GM20431 (cell line): ENCODE data around the gene POLN.

Experiments
- in situ Hi-C: fragments of 300-500 bp; cut with MseI, MboI; formaldehyde crosslinking; loops from one replicate; pipeline ENCODE4 v1.15.0; 2020; ENCODE audit warnings: low sequenced_read_pairs; ENCODE audit not compliant: unreplicated experiment

Gene POLN

DNA sequence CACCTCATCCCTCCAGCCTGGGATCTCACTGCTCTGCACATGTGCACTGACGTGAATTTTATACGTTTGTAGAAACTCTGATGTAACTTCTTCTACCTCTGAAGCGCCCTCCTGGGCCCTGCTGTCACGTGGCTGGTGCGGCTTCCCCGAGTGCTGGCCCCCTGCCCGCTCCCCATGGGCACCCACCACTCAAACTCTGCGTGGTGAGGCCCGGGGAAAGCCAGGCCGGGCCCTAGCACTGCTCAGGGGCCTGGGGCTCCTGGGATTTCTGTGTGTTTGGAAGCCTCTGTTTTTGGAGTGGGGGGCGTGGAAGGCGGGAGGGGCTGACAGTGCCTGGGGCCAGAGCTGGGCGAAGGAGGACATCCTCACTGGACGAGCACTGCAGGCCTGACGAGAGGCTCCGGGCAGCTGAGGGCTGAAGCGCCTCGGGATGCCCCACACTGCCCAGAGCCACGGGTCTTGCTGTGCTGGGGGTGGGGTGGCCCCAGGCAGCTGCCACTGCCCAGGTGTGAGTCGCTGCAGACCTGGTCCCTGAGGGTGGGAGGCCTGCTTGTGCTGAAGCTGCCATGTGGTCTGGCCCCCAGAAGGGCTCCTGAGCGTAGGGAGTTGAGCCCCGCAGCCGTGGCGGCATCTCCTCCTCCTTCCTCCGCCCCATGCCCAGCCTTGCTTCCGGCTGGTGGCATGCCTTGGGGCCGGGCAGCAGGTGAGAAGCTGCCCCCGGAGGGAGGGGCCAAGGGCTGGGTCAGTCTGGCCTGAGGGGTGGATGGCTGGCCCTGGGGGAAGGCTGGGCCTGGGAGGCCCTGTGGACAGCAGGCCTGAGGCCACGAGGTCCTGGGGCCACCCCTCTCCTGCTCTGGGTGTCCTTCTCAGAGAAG is 175.1 kb downstream of the POLN start:
- in situ Hi-C loops = no loop called here

GRCh38 chr4:2066011-2066551 is 175.8 kb downstream of the POLN start:
- in situ Hi-C loops = no loop called here

DNA sequence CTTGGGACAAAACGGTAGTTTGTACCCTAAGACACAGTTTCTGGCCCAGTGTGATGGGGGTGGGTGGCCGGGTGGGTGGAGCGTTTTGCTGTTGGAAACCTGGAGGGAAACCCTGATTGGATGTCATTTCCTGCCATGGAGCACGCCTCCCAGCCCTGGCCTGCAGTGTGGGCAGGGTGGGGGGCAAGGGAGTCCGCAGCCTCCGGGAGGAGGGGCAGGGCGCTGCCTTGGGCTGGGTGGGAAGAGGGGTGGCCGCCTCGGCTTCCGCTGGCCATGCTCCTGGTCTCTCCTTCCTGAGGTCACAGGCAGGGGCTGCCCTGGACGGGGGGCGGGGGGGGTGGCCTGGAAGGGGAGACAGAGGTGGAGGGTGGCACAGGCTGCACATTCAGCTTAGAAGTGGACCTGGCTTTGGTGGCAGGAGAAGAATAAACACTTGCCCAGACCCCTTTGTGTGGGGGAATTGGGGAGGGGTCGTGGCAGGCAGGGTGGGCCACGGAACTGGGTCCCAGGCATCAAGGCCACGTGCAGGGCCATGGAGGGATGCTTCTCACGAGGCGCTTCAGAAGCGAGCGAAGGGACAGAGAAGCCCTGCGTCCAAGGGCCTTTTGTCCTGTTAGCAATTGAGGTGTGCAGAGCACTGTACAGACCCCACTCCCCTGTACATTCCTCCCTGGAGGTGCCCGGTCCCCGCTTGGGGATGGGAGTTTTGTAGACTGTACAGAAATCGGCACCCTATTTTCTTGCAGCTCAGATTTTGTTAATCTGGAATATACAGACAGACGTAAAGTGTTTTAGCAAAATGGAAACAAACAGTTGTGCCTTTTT is 176.6 kb downstream of the POLN start:
- in situ Hi-C loops = no loop called here

DNA sequence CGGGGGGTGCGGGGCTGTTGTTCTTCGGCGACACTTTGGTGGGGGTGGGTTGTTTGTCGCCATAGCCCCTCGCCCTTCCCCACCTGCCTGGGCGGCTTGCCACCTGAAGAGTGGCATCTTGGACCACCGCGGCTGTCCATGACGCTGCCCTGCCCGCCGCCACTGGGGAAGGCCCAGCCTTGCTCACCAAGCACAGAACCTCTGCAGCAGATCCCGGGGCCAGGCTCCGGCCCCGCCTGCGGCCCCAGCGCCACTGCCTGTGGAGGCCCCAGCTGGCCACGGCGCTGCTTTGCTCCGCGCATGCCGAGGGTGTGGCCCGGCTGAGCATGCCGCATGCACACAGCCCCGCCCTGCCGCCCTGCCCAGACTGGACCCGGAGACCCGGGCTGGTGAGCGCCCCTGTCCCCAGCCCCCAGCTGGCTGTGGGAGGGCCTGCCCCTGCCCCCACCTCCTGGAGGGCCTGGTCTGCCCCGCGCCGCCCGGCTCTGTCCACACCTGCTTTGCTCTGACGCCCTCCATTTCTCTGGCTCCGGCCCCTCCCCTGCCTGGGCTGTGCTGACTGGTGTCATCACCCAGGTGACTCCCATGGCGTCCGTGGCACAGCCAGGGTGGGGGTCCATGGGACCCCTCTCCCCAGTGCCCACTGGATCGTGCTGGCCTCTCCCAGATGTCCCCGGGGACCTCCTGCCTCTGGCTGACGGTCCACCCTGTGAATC is 177.5 kb downstream of the POLN start:
- in situ Hi-C loops = no loop called here

- in situ Hi-C loops = no loop called here
Observed at GRCh38 chr4:2063557-2064275, 178.2 kb downstream of the POLN start.

GRCh38 chr4:2062808-2063524 is 179.0 kb downstream of the POLN start:
- in situ Hi-C loops = no loop called here

- in situ Hi-C loops = no loop called here
Observed at GRCh38 chr4:2062168-2062807, 179.6 kb downstream of the POLN start.

DNA sequence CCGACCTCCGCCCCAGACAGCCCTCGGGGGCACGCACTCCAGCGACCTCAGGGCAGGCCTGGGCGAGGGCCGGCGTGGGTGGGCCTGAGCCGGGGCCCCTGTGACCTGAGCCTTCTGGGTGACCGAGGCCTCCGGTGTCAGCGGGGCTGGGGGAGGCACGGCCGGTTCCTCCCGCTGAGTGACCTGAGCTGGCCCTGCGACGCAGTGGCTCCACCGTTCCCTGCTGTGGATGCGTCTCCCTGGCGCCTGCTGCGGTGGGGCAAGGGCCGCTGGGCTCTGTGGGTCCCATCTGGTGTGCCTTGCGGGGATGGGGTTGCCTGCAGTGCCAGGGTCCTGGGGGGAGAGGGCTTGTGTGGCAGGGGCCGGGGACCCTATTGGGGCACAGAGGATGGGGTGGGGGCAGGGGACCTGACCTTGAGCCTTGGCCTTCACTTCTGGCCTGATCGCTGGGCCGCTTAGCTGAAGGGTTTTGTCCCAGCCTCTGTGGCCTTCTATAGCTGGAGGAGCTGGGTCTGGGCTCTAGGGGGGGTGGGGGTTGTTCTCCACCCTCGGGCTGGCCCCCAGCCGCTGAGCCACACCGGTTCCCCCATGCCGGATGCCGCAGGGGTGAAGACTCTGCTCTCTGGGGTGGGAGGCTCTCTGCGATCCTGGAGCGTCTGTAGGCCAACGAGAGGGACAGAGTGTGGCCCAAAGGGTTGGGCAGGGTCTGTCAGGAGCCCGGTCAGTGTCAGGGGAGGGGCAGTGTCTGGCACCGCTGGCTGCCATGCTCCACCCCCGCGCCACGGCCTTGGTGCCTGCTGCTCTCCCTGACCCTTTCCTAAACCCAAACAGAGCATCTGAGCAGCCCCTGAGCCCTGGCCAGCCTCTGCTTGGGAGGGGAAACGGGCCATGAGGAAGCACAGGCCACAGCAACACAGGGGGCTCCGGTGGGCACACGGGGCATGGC is 180.5 kb downstream of the POLN start:
- in situ Hi-C loops = no loop called here

- in situ Hi-C loops = no loop called here
Observed at GRCh38 chr4:2060611-2061185, 181.2 kb downstream of the POLN start.

DNA sequence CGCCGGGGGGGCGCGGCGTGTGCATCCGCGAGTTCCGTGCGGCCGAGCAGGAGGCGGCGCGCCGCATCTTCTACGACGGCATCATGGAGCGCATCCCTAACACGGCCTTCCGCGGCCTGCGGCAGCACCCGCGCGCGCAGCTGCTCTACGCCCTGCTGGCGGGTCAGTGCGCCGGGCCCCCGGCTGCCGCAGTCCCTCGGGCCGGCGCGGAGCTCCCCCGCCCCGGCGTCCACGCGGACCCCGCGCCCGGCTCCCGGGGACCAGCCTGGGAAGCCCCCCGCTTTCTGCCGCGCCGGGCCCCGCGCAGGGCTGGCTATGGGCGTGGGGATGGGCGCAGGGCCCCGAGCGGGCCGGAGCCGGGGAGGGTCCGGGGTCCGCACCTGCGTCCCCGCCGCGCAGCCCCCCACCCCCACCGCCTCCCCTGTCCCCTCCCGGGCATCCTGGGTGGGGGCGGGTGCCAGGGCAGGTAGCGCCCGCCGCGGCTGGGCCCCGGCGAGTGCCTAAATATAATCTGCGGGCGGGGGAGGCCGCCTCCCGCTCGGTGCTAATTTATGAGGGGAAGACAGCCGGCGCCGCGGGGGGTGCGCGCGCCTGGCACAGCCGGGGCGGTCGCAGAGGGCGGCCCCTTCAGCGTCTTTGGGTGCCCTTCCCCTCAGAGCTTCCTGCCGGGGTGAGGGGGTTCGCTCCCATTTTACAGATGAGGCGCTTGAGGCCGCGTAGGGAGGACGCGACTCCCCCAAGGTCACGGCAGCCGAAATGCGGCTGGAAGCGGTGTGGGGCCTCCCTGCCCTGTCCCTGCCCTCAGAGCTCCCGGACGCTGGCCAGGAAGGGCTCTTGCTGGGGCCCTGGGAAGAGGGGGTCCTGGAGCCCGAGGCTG is 182.0 kb downstream of the POLN start:
- in situ Hi-C loops = no loop called here

GRCh38 chr4:2059046-2059725 is 182.7 kb downstream of the POLN start, which contains the start of gene NAT8L:
Gene NAT8L, plus strand, starts transcription at chr4:2059327. Its CDS starts 185 bp downstream, at chr4:2059512.
- in situ Hi-C loops = no loop called here

DNA sequence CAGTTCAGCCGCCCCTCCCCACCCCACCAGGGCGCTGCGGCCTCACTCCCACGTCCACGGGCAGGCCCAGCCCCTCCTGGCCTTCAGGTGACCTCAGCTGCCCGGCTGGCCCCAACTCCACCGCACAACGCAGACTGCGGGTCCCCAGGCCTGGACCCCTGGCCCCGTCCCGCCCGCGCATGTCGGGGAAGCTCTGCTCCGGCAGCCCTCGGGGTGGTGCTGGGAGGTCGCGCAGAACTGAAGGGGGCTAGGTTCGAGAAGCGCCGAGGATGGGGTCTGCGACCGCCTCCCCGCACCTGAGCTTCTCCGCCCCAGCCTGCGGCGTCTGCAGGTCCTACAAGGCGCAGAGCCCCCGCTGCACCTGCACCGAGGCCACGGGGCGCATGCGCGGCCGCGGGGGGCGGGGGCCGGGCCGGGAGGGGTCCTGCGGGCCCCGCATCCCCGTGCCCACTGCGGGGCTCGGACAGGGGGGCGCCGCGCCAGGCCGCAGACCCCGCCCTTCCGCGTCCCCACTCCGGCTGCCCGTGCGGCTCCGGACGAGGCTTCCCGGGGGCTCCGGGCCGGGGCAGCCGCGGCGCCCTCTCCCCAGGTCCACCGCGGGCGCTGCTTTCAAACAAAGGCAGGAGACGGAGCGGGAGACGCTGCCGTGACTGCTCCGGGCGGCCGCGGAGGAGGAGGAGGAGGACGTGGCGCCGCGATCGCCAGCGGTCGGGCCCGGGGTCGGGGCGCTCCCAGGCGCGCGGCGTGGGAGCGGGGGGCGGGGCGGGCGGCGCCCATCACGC is 183.5 kb downstream of the POLN start:
- in situ Hi-C loops = no loop called here

- in situ Hi-C loops = no loop called here
Observed at GRCh38 chr4:2057382-2058065, 184.4 kb downstream of the POLN start.

GRCh38 chr4:2054217-2054616 is 187.7 kb downstream of the POLN start:
- in situ Hi-C loops = no loop called here
